ENCODE measurements around the gene SEPTIN3. TPM values are rescaled to one million over a fixed set of nuclear protein-coding genes. Genes with fewer than 3 reads are reported as not detected.

SEPTIN3 gene
- total RNA-seq, 1 donor from 2014 or later, result 12.8 TPM

DNA sequence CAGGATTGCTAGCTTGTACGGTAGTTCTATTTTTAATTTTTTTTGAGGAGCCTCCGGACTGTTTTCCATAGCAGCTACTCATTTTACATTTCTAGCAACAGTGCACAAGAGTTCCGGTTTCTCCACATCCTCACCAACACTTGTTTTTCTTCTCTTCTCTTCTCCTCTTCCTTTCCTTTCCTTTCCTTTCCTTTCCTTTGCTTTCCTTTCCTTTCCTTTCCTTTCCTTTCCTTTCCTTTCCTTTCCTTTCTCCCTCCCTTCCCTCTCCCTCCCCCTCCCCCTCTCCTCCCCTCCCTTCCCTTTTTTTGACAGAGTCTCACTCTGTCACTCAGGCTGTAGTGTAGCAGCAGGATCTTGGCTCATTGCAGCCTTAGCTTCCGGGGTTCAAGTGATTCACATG, 38.7 kb downstream of the SEPTIN3 start:
- Histone ChIP-seq H3F3A (ENCODE audit: low read depth) (no peaks in the 10 kb centered on the region), H4K20me1 (ENCODE audit: low read depth) (no peaks in the 10 kb centered on the region), H3K9ac (no peak overlapping the region), H3K4me1 (no peaks in the 10 kb centered on the region), H3K79me2 (ENCODE audit: low read depth) (no peaks in the 10 kb centered on the region), H2AFZ (replicated peaks) (no peak overlapping the region), H3K36me3 (no peaks in the 10 kb centered on the region), H3K9me3 (ENCODE audit: low read depth) (peaks cover 4% of the 10 kb centered on the region), H3K27me3 (no peaks in the 10 kb centered on the region), H3K27ac (no peak overlapping the region), H3K4me3 (no peak overlapping the region), H3K4me2 (no peak overlapping the region)
- TF ChIP-seq, protein P1, sequence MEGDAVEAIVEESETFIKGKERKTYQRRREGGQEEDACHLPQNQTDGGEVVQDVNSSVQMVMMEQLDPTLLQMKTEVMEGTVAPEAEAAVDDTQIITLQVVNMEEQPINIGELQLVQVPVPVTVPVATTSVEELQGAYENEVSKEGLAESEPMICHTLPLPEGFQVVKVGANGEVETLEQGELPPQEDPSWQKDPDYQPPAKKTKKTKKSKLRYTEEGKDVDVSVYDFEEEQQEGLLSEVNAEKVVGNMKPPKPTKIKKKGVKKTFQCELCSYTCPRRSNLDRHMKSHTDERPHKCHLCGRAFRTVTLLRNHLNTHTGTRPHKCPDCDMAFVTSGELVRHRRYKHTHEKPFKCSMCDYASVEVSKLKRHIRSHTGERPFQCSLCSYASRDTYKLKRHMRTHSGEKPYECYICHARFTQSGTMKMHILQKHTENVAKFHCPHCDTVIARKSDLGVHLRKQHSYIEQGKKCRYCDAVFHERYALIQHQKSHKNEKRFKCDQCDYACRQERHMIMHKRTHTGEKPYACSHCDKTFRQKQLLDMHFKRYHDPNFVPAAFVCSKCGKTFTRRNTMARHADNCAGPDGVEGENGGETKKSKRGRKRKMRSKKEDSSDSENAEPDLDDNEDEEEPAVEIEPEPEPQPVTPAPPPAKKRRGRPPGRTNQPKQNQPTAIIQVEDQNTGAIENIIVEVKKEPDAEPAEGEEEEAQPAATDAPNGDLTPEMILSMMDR (IDR thresholded peaks at IDR 0.05), result no peak
- no peak for TF ChIP-seq EZH2phosphoT487 (IDR thresholded peaks at IDR 0.05)
- no peak for TF ChIP-seq EZH2 (IDR thresholded peaks at IDR 0.05)
- Mint-ChIP-seq H3K4me3 (no peak overlapping the region), H3K9me3 (peaks cover 21% of the 10 kb centered on the region), H3K4me1 (no peaks in the 10 kb centered on the region), H3K27ac (no peak overlapping the region), H3K27me3 (ENCODE audit: insufficient read depth, low read depth) (peaks cover 2% of the 10 kb centered on the region), H3K36me3 (peaks cover 2% of the 10 kb centered on the region)
- no peak for DNase-seq (ENCODE audit: low spot score)

DNA sequence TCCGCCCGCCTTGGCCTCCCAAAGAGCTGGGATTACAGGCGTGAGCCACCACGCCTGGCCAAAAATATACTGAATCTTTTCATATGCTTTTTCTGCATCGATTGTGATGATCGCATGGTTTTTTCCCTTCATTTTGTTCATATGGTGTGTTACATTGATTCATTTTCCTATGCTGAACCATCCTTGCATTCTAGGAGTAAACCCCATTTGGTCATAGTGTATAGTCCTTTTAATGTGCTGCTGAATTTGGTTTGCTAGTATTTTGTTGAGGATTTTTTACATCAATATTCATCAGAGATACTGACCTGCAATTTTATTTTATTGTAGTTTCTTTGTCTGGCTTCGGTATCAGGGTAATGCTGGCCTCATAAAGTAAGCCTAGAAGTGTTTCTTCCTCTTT, 41.5 kb downstream of the SEPTIN3 start:
- Mint-ChIP-seq H3K4me1 (no peaks in the 10 kb centered on the region), H3K9me3 (peaks cover 21% of the 10 kb centered on the region), H3K27me3 (ENCODE audit: insufficient read depth, low read depth) (peaks cover 5% of the 10 kb centered on the region), H3K4me3 (no peak overlapping the region), H3K27ac (no peak overlapping the region), H3K36me3 (peaks cover 2% of the 10 kb centered on the region)
- H3K4me1 ChIP-seq, result no peaks in the 10 kb centered on the region
- H3K79me2 ChIP-seq (ENCODE audit: low read depth), result no peaks in the 10 kb centered on the region
- no peak overlapping the region for H3K4me3 ChIP-seq
- no peak for DNase-seq (ENCODE audit: low spot score)
- H3K9me3 ChIP-seq (ENCODE audit: low read depth), result peaks cover 4% of the 10 kb centered on the region
- H3K27ac ChIP-seq, result no peak overlapping the region
- no peaks in the 10 kb centered on the region for H3K36me3 ChIP-seq
- no peak overlapping the region for H3K4me2 ChIP-seq
- H4K20me1 ChIP-seq (ENCODE audit: low read depth), result no peaks in the 10 kb centered on the region
- no peaks in the 10 kb centered on the region for H3K27me3 ChIP-seq
- no peak for TF ChIP-seq EZH2 (IDR thresholded peaks at IDR 0.05)
- TF ChIP-seq, protein P1 (IDR thresholded peaks at IDR 0.05), result no peak
- TF ChIP-seq EZH2phosphoT487 (IDR thresholded peaks at IDR 0.05), result no peak
- H3K9ac ChIP-seq, result no peak overlapping the region
- no peak overlapping the region for H2AFZ ChIP-seq (replicated peaks)
- H3F3A ChIP-seq (ENCODE audit: low read depth), result no peaks in the 10 kb centered on the region

DNA sequence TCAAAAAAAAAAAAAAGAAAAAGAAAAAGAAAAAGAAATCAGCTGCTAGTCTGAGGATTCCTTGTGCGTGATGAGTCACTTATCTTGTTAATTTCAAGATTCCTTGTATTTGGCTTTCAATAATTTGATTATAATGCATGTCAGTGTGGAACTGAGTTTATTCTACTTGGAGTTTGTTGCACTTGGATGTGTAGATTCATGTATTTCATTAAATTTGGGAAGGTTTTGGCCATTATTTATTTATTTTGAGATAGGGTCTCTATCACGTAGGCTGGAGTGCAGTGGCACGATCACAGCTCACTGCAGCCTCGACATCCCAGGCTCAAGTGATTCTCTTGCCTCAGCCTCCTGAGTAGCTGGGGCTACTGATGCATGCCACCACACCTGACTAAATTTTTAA, 44.1 kb downstream of the SEPTIN3 start:
- Histone ChIP-seq H3K9ac (no peak overlapping the region), H3K27me3 (peaks cover 19% of the 10 kb centered on the region), H3K79me2 (ENCODE audit: low read depth) (no peaks in the 10 kb centered on the region), H4K20me1 (ENCODE audit: low read depth) (no peaks in the 10 kb centered on the region), H3K4me1 (no peaks in the 10 kb centered on the region), H3K27ac (no peak overlapping the region), H3K36me3 (no peaks in the 10 kb centered on the region), H3F3A (ENCODE audit: low read depth) (no peaks in the 10 kb centered on the region), H3K9me3 (ENCODE audit: low read depth) (peaks cover 4% of the 10 kb centered on the region), H2AFZ (replicated peaks) (no peak overlapping the region), H3K4me3 (no peak overlapping the region), H3K4me2 (no peak overlapping the region)
- Mint-ChIP-seq H3K36me3 (peaks cover 2% of the 10 kb centered on the region), H3K27me3 (ENCODE audit: insufficient read depth, low read depth) (peaks cover 6% of the 10 kb centered on the region), H3K4me1 (no peaks in the 10 kb centered on the region), H3K4me3 (no peak overlapping the region), H3K9me3 (peaks cover 21% of the 10 kb centered on the region), H3K27ac (no peak overlapping the region)
- DNase-seq (ENCODE audit: low spot score), result no peak
- TF ChIP-seq, protein P1 (IDR thresholded peaks at IDR 0.05), result no peak
- TF ChIP-seq EZH2 (IDR thresholded peaks at IDR 0.05) (no peak), EZH2phosphoT487 (IDR thresholded peaks at IDR 0.05) (no peak)

Measured in neural progenitor cell (in vitro differentiated cells).